HG02759 (cell line): ENCODE results near the gene MPP1.

Source experiments
- ATAC-seq: cut with Tn5 transposase; IDR thresholded peaks from one replicate; pipeline ENCODE4 v1.9.1; 2021; ENCODE audit warnings: mild to moderate bottlenecking, moderate library complexity; ENCODE audit not compliant: unreplicated experiment

MPP1 gene

GRCh38 chrX:154813801-154814200, 8.5 kb upstream of the MPP1 start:
- no peak for ATAC-seq

DNA sequence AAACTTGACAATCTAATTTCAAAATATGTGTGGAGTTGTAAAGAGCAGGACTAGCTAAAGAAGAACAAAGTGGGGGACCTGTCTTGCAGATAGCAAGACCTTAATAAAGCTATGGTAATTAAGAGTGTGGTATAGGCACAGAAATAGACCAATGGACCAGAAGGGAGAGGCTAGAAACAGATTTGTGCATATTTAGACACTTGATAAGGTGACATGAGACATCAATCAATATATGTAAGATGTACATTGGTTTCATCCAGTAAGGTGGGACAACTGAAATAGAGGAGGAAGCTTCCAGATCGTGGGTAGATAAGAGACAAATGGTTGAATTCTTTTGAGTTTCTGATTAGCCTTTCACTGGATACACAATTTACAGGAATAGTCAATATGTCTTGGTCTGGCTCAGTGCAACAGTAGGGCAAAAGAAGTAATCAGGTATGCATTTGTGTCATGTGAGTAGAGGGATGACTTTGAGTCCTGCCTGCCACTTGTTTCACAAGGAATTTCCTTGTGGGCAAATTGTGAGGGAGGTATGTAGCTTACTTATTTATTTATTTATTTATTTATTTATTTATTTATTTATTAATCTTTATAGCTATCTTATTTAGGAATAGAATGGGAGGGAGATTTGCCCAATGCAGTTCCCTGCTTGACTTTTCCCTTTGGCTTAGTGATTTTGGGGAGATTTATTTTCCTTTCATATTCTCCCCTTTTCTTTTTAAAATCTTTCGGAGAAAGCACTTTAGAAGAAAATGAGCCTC, 7.2 kb upstream of the MPP1 start:
- ATAC-seq, result no peak

- no peak for ATAC-seq
These were observed 4.8 kb upstream of the MPP1 start for GRCh38 chrX:154809939-154810665.

GRCh38 chrX:154806837-154807501, 1.7 kb upstream of the MPP1 start:
- no peak for ATAC-seq

GRCh38 chrX:154805696-154806091, 409 bp upstream of the MPP1 start:
- ATAC-seq, result no peak

DNA sequence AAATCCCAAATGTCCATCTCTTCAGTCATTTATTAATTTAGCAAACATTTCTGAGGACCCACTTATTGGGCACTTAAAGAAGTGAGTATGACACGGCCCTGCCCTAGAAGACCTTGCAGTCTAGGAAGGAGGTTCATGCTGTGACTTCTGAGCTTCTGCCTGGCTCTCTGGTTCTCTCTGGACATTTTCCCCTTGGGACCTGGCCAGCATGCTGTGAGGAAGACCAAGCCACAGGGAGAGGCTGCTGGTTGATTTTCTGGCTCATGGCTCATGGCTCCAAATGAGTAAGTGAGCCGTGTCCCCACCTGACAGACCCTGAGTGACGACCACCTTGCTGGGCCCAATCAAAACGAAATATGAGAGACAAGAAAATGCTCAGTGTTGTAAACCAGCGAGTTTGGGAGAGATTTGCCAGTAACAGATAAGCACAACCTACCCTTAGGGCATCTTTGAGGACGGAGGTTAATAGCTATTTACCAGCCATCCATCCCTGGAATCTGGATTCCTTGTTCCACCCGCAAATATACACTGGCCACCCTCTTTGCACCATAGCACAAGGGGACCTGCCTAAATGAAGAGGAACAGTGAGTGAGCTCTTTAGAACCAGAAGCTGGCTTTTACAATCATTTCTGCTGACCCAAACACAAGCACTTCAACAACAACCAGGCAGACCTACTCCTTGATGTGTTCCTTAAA, 876 bp downstream of the MPP1 start:
- no peak for ATAC-seq

- no peak for ATAC-seq
These were observed 2.3 kb downstream of the MPP1 start for GRCh38 chrX:154802947-154803346.

- no peak for ATAC-seq
These were observed 4.6 kb downstream of the MPP1 start for GRCh38 chrX:154800478-154801210.

DNA sequence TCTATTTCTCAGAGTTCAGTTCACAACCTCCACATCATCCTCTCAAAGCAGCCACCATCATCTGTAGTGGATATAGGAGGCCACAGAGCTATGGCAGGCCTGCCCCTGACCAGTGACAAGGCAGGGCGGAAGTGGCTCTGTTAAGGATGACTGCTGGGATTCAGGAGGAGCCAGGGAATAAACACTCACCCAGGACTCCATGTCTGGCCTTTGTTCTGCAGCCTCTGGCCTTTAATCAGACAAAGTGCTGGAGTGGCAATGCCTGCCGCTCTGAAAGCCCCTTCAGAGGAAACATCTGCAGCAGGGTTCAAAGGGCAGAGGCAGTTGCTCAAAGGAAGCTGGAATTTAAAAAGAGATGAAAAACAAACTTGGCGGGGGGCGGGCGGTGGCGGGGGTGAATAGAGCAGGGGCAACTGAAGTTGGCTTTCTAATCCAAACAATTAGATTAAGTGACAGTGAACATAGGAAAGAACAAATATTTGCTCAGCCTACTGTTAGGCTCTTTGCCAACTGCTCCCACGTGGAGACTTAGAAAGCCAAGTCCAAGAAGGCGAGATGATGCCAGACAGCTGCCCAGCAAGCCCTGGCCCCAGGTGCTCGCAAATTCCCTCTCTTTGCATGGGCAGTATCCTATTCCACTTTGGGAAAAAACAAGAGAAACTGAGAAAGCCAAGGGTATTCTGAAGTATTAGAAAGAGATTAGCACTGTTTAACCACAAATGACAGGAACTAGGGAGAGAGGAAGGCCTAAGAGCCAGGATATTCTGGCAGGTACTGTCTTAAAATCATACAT, 5.5 kb downstream of the MPP1 start:
- no peak for ATAC-seq

- no peak for ATAC-seq
These were observed 8.3 kb downstream of the MPP1 start for GRCh38 chrX:154797006-154797405.

DNA sequence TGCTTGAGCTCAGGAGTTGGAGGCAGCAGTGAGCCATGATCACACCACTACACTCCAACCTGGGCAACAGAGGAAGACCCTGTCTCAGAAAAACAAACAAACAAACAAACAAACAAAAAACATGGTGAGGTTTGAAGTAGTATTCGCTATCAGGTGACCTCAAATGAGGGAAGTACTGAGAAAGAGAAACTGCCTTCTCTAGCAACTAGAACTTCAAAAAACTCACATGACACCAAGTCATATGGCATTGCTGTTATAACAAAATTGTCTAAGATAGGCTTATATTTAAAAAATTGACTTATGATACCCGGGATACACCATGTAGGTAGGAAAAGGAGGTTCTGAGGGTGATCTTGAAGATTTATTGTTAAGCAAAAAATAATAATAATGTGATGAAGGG, 10.3 kb downstream of the MPP1 start:
- no peak for ATAC-seq

DNA sequence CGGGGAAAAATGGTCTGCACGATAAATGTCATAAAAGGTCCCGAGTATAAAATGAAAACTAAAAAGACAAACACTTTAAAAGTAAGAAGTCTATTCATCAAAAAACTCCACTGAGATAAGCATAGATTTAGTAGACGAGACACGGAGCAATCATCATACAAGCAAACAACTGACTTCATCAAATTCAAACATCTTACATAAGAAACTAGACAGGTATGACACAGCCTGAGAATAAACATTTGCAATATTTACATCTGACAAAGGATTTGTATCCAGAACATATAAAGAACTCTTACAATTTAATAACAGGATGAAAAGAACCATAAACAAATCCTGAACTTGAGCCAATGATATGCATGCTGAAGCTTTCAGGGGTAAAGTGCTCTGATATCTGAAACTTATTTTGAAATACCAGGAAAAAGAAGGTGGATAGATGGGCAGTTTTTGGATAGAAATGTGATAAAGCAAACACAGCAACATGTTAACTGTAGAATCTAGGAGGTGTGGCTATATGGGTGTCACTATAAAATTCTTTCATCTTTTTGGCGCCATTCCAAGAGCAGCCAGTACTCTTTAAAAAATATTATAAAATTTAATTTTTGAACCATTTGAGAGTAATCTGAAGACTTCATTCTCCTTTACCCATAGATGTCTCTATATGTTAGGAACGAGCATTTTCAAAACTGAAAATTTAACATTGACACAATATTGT, 12.0 kb downstream of the MPP1 start:
- ATAC-seq, result no peak

GRCh38 chrX:154791939-154792338, 13.3 kb downstream of the MPP1 start:
- no peak for ATAC-seq

DNA sequence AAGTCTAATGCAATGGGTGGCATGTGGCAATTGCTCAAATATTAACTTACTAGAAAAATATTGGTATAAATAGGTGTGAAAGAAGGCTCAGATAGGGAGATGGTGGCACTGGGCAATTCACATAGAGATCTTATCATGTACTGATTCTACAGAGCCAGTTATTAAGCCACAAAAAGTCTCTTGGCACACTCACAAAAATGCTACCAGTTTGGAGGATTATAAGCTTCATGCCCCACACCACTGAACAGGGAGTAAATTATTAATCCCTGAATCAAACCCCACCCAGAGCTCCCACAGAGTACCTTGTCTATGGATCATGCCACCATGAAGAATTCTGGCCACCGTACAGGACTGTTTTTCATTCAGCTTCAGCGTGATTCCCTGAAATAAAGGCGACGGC, 13.8 kb downstream of the MPP1 start:
- ATAC-seq, result no peak

- no peak for ATAC-seq
These were observed 19.6 kb downstream of the MPP1 start for GRCh38 chrX:154785716-154786115.

DNA sequence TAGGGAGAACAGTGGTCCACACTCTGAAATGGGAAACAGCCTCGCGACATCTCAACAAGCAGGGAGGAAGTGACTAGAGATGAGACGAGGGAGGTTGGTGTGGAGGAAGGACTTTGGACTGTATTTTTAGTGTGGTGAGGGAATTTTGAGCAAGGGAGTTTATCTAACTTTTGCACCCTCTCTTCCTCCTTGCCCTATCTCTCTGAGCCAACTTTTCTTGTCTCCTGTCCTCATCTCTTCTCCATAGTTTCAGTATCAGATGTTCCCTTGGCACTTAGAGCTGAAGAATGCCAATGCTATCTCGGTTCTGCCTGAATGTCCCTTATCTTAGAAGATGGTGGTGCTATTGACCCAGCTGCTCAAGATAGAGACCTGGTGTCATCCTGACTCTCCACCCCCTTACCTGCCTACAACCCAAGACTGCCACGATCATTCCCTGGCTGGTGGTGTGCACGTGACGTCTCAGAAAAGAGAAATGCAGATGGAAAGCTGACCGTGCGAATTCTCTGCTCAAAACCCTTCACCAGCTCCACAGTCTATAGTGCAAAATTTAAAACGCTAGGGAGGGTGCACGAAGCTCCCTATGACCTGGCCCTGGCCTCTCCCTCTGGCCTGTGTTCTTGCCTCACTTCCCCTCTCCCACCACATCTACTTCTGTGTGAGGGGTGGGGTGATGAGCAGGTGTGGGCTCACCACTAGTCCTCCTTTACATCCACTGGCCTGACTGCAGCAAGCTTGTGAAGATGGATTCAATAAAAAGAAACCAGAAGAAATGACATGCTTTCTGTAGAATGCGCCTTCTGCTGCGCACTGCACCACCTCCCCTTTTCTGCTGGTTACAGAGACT, 20.9 kb downstream of the MPP1 start:
- ATAC-seq, result no peak

- ATAC-seq, result no peak
These were observed 24.3 kb downstream of the MPP1 start for GRCh38 chrX:154780968-154781367.

DNA sequence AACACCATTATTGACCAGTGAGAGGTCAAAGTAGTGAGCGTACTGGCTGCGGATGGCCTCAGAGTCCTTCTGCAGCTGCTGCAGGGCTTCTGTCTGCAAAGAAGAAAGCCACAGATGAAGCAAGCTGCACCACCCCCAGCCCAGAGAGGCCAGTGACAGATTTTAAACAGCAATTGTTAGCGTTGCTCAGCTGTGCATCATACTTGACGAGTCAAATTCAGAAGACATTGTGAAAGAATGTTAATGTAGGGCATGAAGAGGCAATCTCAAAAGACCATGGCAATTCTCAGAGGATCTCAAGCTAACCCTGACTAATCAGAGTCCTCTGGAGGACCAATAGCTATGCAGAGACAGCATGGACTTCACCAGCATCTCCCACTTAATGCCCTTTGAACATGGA, 26.0 kb downstream of the MPP1 start:
- ATAC-seq, result no peak
